Motor neuron (in vitro differentiated cells): ENCODE data around the gene ECE1. TPM values are rescaled to one million over a fixed set of nuclear protein-coding genes. Genes with fewer than 3 reads are reported as not detected.

Experiments used
- ATAC-seq, 8 experiments: fragments of 200-7000 bp; cut with Tn5 transposase; replicated peaks in 6 of 8; 2 replicates each; pipeline ENCODE4 v1.8.0; 2021; ENCODE audit warnings: mild to moderate bottlenecking in 8 of 8, moderate library complexity in 8 of 8
- H3K27ac ChIP-seq, 2 donors: fragments of 250-450 bp; sonication (Bioruptor Pico); 2 replicates each; pipeline ENCODE4 v1.9.0; 2021; ENCODE audit warnings: antibody characterized with exemption in 2 of 2, mild to moderate bottlenecking in 2 of 2, moderate library complexity in 1 of 2
- H3K4me1 ChIP-seq, 2 donors: fragments of 250-450 bp; sonication (Bioruptor Pico); replicated peaks in 1 of 2; 2 replicates each; pipeline ENCODE4 v1.6.1; 2021; ENCODE audit warnings: antibody characterized with exemption in 2 of 2, mild to moderate bottlenecking in 2 of 2, moderate library complexity in 1 of 2
- H3K4me3 ChIP-seq, 5 donors: fragments of 250-450 bp; sonication (Bioruptor Pico); 2 replicates each; pipeline ENCODE4 v1.9.0; 2021; ENCODE audit warnings: antibody characterized with exemption in 5 of 5, mild to moderate bottlenecking in 5 of 5, moderate library complexity in 4 of 5
- WGBS, 10 experiments: fragments of 450-650 bp; shearing (Covaris generic); methylation state at CpG; one replicate each; pipeline ENCODE4 v1.0.0; 2022; 5-methylcytosine and 5-hydroxymethylcytosine counted together
- in situ Hi-C, 9 experiments: fragments of 400-800 bp; cut with MboI; loops; one replicate each; pipeline ENCODE4 v1.15.0; 2021; ENCODE audit warnings: low sequenced_read_pairs in 9 of 9, low pct_unique_long_range_greater_than_20kb in 2 of 9; ENCODE audit not compliant: unreplicated experiment in 9 of 9
- total RNA-seq, 8 experiments: library from RNA; unstranded; fragments of 300-600 nt; gene quantifications; 2 replicates each; pipeline versions ENCODE4 v1.2.3 to v1.2.4, GENCODE V29; 2022

The ECE1 gene
- total RNA-seq, 8 experiments from 2014 or later = 5.3 to 49.7 (median 24.3) TPM

DNA sequence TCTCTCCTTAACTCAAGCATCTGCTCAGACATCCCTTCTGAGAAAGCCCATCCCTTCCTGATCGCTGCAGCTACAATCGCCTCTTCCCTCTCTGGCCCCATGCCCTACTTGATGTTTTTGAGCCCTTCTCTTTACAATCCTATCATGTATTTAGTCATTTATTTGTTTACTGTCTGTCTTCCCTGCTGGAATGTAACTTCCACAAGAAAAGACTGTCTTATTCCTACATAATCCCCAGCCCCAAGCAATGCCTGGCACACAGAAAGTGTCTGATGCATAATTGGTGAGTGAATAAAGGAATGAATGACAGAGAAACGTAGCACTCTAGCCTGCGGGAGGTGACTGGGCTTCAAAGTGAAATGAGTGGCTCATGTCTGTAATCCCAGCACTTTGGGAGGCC lies 25.4 kb downstream of the ECE1 start:
- Histone ChIP-seq H3K4me3 (no peak overlapping the region), H3K27ac (no peak overlapping the region), H3K4me1 (peaks cover 26 to 43% of the 10 kb centered on the region in 2 donors)
- peak in 1 of 8 experiments; percentile 89 for ATAC-seq
- in situ Hi-C loops = loop anchor here in 1 of 9 experiments (25.0 kb wide), 1 partner anchor 222 kb away; no protein-coding TSS in a partner anchor
- WGBS, 10 experiments = 41 to 100% (median 80%) methylated on average over 1 to 4 of the region's 4 CpGs; no CpG with 5 or more reads in 2 of the 10 experiments

DNA sequence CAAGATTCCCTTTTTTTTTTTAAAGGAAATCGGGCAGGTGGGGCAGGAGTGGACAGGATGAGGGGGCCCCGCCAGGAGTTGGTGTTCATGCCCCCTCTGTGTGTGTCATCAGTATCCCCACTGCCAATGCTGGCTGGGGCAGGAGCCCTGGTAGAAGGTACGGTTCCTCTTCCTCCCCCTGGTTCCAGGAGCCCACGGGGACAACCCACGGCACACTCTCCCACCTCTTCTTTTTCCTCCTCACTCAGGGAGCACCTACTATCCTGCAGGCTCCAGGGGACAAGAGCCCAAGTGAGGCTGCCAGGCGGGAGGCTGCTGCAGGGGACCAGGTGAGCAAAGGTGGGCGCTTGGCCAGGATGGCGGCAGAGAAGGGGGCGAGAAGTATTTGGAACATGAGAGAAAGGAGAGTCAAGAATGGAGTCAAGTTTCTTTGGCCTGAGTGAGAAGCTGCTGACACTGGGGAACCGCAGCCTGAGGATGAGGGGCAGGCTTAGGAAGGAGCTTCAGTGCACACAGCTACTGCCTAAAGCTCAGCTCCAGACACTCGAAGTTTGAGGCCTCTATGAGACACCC lies 26.5 kb downstream of the ECE1 start:
- Histone ChIP-seq H3K4me1 (peaks cover 26 to 43% of the 10 kb centered on the region in 2 donors), H3K4me3 (no peak overlapping the region), H3K27ac (peak overlapping the region in 1 of 2 donors; percentile 78)
- in situ Hi-C loops = loop anchor here in 1 of 9 experiments (25.0 kb wide), 1 partner anchor 224 kb away; no protein-coding TSS in a partner anchor
- WGBS, 10 experiments = 90 to 100% (median 99%) methylated on average over 1 to 8 of the region's 11 CpGs; no CpG with 5 or more reads in 4 of the 10 experiments
- ATAC-seq = no peak

DNA sequence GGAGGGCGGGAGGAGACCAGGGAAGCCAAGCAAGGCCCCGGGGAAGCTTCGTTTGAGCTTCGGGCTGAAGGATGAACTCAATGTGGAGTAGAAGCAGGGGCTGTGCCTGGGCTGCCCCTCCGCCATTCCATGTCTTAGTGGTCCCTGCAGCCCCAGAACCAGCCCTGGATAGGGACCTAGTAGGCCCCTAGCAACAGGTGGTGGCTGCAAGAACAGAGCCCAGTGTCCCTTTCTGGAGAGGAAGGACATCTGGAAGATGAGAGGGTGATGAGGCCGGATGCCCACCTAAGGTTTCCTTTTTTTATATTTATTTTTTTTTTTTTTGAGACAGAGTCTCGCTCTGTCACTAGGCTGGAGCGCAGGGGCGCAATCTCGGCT lies 27.2 kb downstream of the ECE1 start:
- in situ Hi-C loops = loop anchor here in 1 of 9 experiments (25.0 kb wide), 1 partner anchor 224 kb away; no protein-coding TSS in a partner anchor
- peaks cover 26 to 43% of the 10 kb centered on the region in 2 donors for H3K4me1 ChIP-seq
- no peak overlapping the region for H3K4me3 ChIP-seq
- WGBS, 10 experiments = 0 to 94% (median 77%) methylated on average over 1 to 8 of the region's 10 CpGs; no CpG with 5 or more reads in 1 of the 10 experiments
- no peak for ATAC-seq
- H3K27ac ChIP-seq = peak overlapping the region; percentile 73 to 78

GRCh38 chr1:21262293-21263051 lies 27.8 kb downstream of the ECE1 start:
- peaks cover 26 to 43% of the 10 kb centered on the region in 2 donors for H3K4me1 ChIP-seq

GRCh38 chr1:21261551-21262292 lies 28.5 kb downstream of the ECE1 start:
- peak overlapping the region; percentile 73 to 78 for H3K27ac ChIP-seq
- peak in 7 of 8 experiments; percentile 71 to 85 (median 79) for ATAC-seq
- WGBS, 10 experiments = 31 to 65% (median 57%) methylated on average over 1 to 11 of the region's 20 CpGs; no CpG with 5 or more reads in 2 of the 10 experiments
- in situ Hi-C loops = loop anchor here in 1 of 9 experiments (25.0 kb wide), 1 partner anchor 226 kb away; no protein-coding TSS in a partner anchor
- no peak overlapping the region for H3K4me3 ChIP-seq
- H3K4me1 ChIP-seq = peaks cover 26 to 43% of the 10 kb centered on the region in 2 donors

More at GRCh38 chr1:21262293-21263051, 27.8 kb downstream of the ECE1 start:
- 0 to 46% (median 31%) methylated on average over 1 to 19 of the region's 23 CpGs; no CpG with 5 or more reads in 3 of the 10 experiments for WGBS, 10 experiments
- peak in 7 of 8 experiments; percentile 58 to 82 (median 77) for ATAC-seq
- Histone ChIP-seq H3K4me3 (no peak overlapping the region), H3K27ac (peak overlapping the region; percentile 73 to 78)
- in situ Hi-C loops = loop anchor here in 1 of 9 experiments (25.0 kb wide), 1 partner anchor 225 kb away; no protein-coding TSS in a partner anchor

- Histone ChIP-seq H3K4me1 (peaks cover 26 to 43% of the 10 kb centered on the region in 2 donors), H3K27ac (peak overlapping the region in 1 of 2 donors; percentile 78), H3K4me3 (no peak overlapping the region)
- in situ Hi-C loops = loop anchor here in 1 of 9 experiments (25.0 kb wide), 1 partner anchor 227 kb away; no protein-coding TSS in a partner anchor
- ATAC-seq = no peak
- WGBS, 10 experiments = 53 to 100% (median 89%) methylated on average over 1 to 12 of the region's 22 CpGs; no CpG with 5 or more reads in 3 of the 10 experiments
Measured at GRCh38 chr1:21260405-21261125, 29.7 kb downstream of the ECE1 start.

GRCh38 chr1:21259316-21260076 lies 30.8 kb downstream of the ECE1 start:
- no peak overlapping the region for H3K4me3 ChIP-seq
- H3K4me1 ChIP-seq = peaks cover 26 to 34% of the 10 kb centered on the region in 2 donors
- in situ Hi-C loops = loop anchor here in 8 of 9 experiments (10.0 to 25.0 kb wide), 3 partner anchors 85 to 228 kb away; no protein-coding TSS in a partner anchor
- no peak overlapping the region for H3K27ac ChIP-seq
- WGBS, 10 experiments = 17 to 100% (median 87%) methylated on average over 1 to 3 of the region's 5 CpGs; no CpG with 5 or more reads in 3 of the 10 experiments
- ATAC-seq = no peak

DNA sequence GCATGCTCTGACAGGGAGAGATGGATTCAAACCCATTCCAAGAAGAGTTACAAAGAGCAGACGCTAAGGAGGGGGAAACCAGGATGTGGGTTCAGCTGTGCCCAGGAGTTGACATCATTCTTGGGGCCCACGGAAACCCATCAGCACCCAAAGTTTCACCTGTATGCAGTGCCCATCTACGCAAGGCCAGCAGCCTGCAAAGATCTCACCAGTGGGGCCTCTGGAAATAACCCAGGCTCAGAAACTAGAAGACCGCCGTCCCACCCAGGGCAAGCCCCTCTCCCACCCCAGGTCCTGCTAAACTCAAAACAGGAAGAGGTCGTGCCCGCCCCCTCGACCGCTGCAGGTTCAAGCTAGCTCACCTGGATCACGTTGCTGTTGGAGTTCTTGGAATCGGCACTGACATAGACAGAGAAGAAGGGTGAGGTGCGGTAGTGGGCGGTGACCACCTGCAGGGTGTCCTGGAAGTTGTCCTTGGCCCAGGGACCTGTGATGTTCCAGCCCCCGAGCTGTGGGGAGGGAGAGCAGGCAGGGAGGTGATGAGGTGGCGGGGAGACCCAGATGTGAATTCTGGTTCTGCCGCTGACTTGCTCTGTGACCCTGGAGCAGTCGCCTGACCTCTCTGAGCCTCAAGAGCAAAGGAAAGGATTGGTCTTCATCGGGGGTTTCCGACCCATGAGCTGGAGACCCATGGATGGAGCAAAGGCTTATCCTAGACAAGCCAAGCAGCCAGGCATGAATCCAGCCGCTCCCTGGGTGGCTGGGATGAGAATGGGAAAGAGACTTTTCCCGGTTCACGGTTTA lies 31.7 kb downstream of the ECE1 start:
- in situ Hi-C loops = loop anchor here in 8 of 9 experiments (10.0 to 25.0 kb wide), 3 partner anchors 86 to 229 kb away; no protein-coding TSS in a partner anchor
- WGBS, 10 experiments = 60 to 100% (median 93%) methylated on average over 1 to 19 of the region's 22 CpGs; no CpG with 5 or more reads in 2 of the 10 experiments
- Histone ChIP-seq H3K27ac (no peak overlapping the region), H3K4me1 (peaks cover 26 to 29% of the 10 kb centered on the region in 2 donors), H3K4me3 (no peak overlapping the region)
- no peak for ATAC-seq

DNA sequence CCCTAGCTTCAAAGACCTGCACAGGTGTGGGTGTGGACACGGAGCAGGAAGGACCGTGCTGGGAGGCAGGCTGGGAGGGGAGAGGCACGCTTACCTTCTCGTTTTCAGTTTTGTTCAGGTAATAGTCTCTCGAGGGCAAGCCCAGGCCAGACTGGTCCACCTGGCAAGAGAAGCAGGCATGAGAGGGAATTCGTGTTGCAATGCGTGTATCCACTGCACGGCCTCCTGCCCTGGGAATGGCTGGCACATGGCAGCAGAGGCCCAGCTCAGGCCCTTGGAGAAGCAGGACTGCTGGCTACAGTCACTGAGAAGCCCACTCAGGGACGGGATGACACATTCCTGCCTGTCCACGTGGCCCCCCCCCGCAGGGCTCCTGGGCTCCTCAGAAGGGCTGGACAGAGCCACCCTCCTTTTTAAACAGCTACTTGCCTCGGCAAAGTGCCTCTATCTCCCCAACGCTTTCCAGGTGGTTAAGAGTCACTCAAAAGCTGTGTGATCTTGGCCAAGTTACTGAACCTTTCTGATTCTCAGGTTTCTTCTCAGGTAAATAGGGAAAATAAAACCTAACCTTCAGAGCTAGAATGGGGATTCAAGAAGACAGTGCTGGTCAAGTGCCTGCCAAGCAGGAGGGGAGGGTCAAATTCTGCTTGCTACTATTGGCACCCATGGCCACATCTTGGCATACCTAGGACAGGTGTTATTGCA lies 32.7 kb downstream of the ECE1 start:
- Histone ChIP-seq H3K27ac (no peak overlapping the region), H3K4me3 (no peak overlapping the region), H3K4me1 (peaks cover 16 to 19% of the 10 kb centered on the region in 2 donors)
- in situ Hi-C loops = loop anchor here in 8 of 9 experiments (10.0 to 25.0 kb wide), 3 partner anchors 87 to 230 kb away; no protein-coding TSS in a partner anchor
- ATAC-seq = no peak
- 80 to 100% (median 92%) methylated on average over 1 to 9 of the region's 13 CpGs; no CpG with 5 or more reads in 3 of the 10 experiments for WGBS, 10 experiments

DNA sequence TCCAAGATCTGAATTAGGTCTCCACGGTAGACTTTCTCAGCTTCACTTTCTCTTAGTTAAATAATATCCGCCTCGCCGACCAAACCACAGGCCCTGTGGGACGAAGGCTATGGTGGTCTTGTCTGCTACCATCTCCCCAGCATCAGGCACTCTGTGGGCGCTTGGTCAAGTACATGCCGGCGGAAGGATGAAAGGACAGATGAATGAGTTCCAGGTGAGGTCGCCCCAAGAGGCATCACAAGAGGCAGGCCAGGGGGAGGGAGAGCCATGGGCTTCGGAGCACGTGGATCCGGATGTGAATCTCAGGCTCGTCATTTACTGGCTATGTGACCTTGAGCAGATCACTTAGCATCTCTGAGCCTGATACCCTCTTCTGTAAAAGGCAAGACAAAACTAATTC lies 33.5 kb downstream of the ECE1 start:
- no peak overlapping the region for H3K4me3 ChIP-seq
- in situ Hi-C loops = loop anchor here in 8 of 9 experiments (10.0 to 25.0 kb wide), 3 partner anchors 88 to 231 kb away; no protein-coding TSS in a partner anchor
- 75 to 100% (median 92%) methylated on average over 1 to 12 of the region's 13 CpGs; no CpG with 5 or more reads in 1 of the 10 experiments for WGBS, 10 experiments
- H3K27ac ChIP-seq = no peak overlapping the region
- no peak for ATAC-seq
- peaks cover 8 to 16% of the 10 kb centered on the region in 2 donors for H3K4me1 ChIP-seq
